ENCODE measurements around the gene UBE2H.

DNA sequence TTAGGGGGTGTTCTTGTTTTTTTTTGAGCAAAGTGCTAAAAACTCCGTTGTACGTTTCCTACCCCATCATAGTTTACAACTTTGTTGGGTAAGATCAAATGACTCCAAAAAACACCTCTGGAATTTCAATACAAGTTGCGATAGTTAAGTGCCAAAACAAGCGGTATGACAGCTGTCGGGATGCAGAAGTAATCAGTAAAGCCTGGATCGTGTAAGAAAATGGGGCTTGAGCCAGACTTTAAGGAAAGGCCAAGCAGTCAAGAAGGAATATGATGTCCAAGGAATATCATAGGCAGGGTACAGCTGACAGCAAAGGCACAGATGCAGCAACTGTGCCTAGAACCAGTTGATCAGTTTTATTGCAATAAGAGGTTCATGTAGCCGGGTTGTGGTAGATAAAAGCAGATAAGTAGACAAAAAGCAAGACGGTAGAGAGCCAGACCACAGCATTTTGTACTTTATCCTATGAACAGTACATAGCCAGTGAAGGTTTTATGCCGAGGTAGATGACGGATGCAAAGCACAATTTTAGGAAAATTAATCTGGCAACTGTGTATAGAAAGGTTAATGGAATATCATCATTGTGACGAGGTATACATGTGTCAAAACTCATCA lies 45.5 kb downstream of the UBE2H start:
- TF ChIP-seq CTCF (IDR thresholded peaks at IDR 0.05 in 8 of 11, conservative IDR thresholded peaks at IDR 0.05 in 3 of 11) (no peak), POLR2A (IDR thresholded peaks at IDR 0.05) (no peak)

Measured in spleen (tissue), 7 donors.